SK-N-SH (cell line): ENCODE measurements around the gene TADA3. TPM values are rescaled to one million over a fixed set of nuclear protein-coding genes. Genes with fewer than 3 reads are reported as not detected.

Source experiments
- CTCF ChIA-PET: fragments of 300-600, 350-600 bp; formaldehyde crosslinking; extraction: SDS; loops from one replicate; lab custom pipeline; 2021; lab: Yijun Ruan, JAX
- POLR2A ChIA-PET: fragments of 350-600 bp; sonication (Branson Sonifier 250); formaldehyde crosslinking; extraction: SDS; loops from one replicate; lab custom pipeline; 2020; ENCODE audit warnings: antibody characterized with exemption, inconsistent platforms; lab: Yijun Ruan, JAX
- DNase-seq: peaks from one replicate; pipeline ENCODE4 v3.0.0; 2012
- H2AFZ ChIP-seq: fragments of 200-600 bp; sonication (generic); 2 replicates; pipeline ENCODE4 v1.8.1; 2016; ENCODE audit warnings: antibody characterized with exemption, mild to moderate bottlenecking, low read depth
- H3F3A ChIP-seq: fragments of 200-600 bp; sonication (generic); replicated peaks from 2 replicates; pipeline ENCODE3; 2016; ENCODE audit warnings: antibody characterized with exemption, mild to moderate bottlenecking; ENCODE audit not compliant: insufficient read depth
- H3K27ac ChIP-seq, 2 experiments: fragments of 200-500 bp in 1 of 2; fragments of 200-600 bp in 1 of 2; sonication (Bioruptor generic) in 1 of 2; sonication (generic), shearing (Covaris generic) in 1 of 2; 2 replicates each; pipeline versions ENCODE4 v1.5.1 to v1.6.1; 2014 to 2016; ENCODE audit warnings: low read depth in 2 of 2, inconsistent platforms in 1 of 2, low read length in 1 of 2, mild to moderate bottlenecking in 1 of 2, mixed read lengths in 1 of 2
- H3K27me3 ChIP-seq: fragments of 200-600 bp; sonication (generic), shearing (Covaris generic); 2 replicates; pipeline ENCODE4 v1.6.1; 2016; ENCODE audit warnings: mixed run types; ENCODE audit not compliant: insufficient read depth
- H3K36me3 ChIP-seq, 2 experiments: fragments of 200-500 bp in 1 of 2; fragments of 200-600 bp in 1 of 2; sonication (Bioruptor generic) in 1 of 2; sonication (generic) in 1 of 2; replicated peaks in 1 of 2; 2 replicates each; pipeline versions ENCODE3 to v1.5.1; 2014 to 2016; ENCODE audit warnings: low read length in 1 of 2, mild to moderate bottlenecking in 1 of 2; ENCODE audit not compliant: insufficient read depth in 2 of 2, control insufficient read depth in 1 of 2
- H3K4me1 ChIP-seq, 2 experiments: fragments of 200-500 bp in 1 of 2; fragments of 200-600 bp in 1 of 2; sonication (Bioruptor generic) in 1 of 2; sonication (generic), shearing (Covaris generic) in 1 of 2; 2 replicates each; pipeline versions ENCODE4 v1.5.1 to v1.6.1; 2014 to 2016; ENCODE audit warnings: low read depth in 1 of 2, low read length in 1 of 2, mixed run types in 1 of 2; ENCODE audit not compliant: insufficient read depth in 2 of 2, control insufficient read depth in 1 of 2
- H3K4me2 ChIP-seq: fragments of 200-600 bp; sonication (generic), shearing (Covaris generic); 2 replicates; pipeline ENCODE4 v1.6.1; 2017; ENCODE audit warnings: mixed run types
- H3K4me3 ChIP-seq, 2 experiments: fragments of 200-500 bp in 1 of 2; fragments of 200-600 bp in 1 of 2; sonication (Bioruptor generic) in 1 of 2; sonication (generic), shearing (Covaris generic) in 1 of 2; 2 replicates each; pipeline versions ENCODE4 v1.5.1 to v1.8.1; 2014 to 2016; ENCODE audit warnings: low read depth in 2 of 2, inconsistent platforms in 1 of 2, low read length in 1 of 2, mild to moderate bottlenecking in 1 of 2, mixed read lengths in 1 of 2, moderate library complexity in 1 of 2
- H3K79me2 ChIP-seq: fragments of 200-600 bp; sonication (generic); 2 replicates; pipeline ENCODE4 v1.8.1; 2017; ENCODE audit warnings: mild to moderate bottlenecking; ENCODE audit not compliant: insufficient read depth
- H3K9ac ChIP-seq: fragments of 200-600 bp; sonication (generic); 2 replicates; pipeline ENCODE4 v1.6.1; 2017; ENCODE audit warnings: mixed run types
- H3K9me2 ChIP-seq: fragments of 200-600 bp; sonication (generic); 2 replicates; pipeline ENCODE4 v1.6.1; 2017; ENCODE audit warnings: mixed run types
- H3K9me3 ChIP-seq: fragments of 200-600 bp; sonication (generic); 2 replicates; pipeline ENCODE4 v1.6.1; 2017; ENCODE audit warnings: mixed run types, mild to moderate bottlenecking, moderate library complexity
- H4K20me1 ChIP-seq: fragments of 200-600 bp; sonication (generic); 2 replicates; pipeline ENCODE4 v1.6.1; 2017; ENCODE audit warnings: mild to moderate bottlenecking, mixed run types; ENCODE audit not compliant: insufficient read depth
- CTCF ChIP-seq: fragments of 200-600 bp; sonication (generic); IDR thresholded peaks from 2 replicates; pipeline ENCODE4 v1.6.1; 2017; ENCODE audit warnings: antibody characterized with exemption, mild to moderate bottlenecking, moderate library complexity
- FOSL2 ChIP-seq: IDR thresholded peaks from 2 replicates; pipeline ENCODE4 v1.4.0; 2012; ENCODE audit warnings: low read depth, mild to moderate bottlenecking, moderate library complexity, borderline replicate concordance
- GABPA ChIP-seq: IDR thresholded peaks from 2 replicates; pipeline ENCODE4 v1.4.0; 2012; ENCODE audit warnings: low read depth, mild to moderate bottlenecking
- PBX3 ChIP-seq: IDR thresholded peaks from 2 replicates; pipeline ENCODE4; 2012
- RAD21 ChIP-seq: IDR thresholded peaks from 2 replicates; pipeline ENCODE4 v1.6.1; 2012; ENCODE audit warnings: mild to moderate bottlenecking, low read length
- RCOR1 ChIP-seq: fragments of 150-350 bp; IDR thresholded peaks from 2 replicates; pipeline ENCODE4 v1.6.1; 2017; ENCODE audit warnings: antibody characterized with exemption, low read length
- REST ChIP-seq: IDR thresholded peaks from 2 replicates; pipeline ENCODE4 v1.6.1; 2012; ENCODE audit warnings: mild to moderate bottlenecking, low read depth, low read length, moderate library complexity
- RXRA ChIP-seq: IDR thresholded peaks from 2 replicates; pipeline ENCODE4 v1.4.0; 2012; ENCODE audit warnings: low read depth, mild to moderate bottlenecking, borderline replicate concordance
- TAF1 ChIP-seq: IDR thresholded peaks from 2 replicates; pipeline ENCODE4 v1.6.1; 2012; ENCODE audit warnings: low read depth, mild to moderate bottlenecking, low read length, moderate library complexity, borderline replicate concordance
- WGBS: methylation state at CpG from one replicate; pipeline ENCODE4 v1.1.6; 2017; ENCODE audit warnings: low lambda C conversion rate; 5-methylcytosine and 5-hydroxymethylcytosine counted together
- polyA plus RNA-seq, 3 experiments: library from polyadenylated mRNA; depleted of rRNA; stranded (reverse); fragments of >200 nt; gene quantifications; 2 replicates each; pipeline ENCODE4 v1.2.3, GENCODE V29; 2012

Gene TADA3
- polyA plus RNA-seq, 1 of the 3 experiments (the other 2 are of a cell fraction), result 102 TPM

GRCh38 chr3:9826815-9827573 is 34.7 kb upstream of the TADA3 start:
- Histone ChIP-seq H3K79me2 (no peaks in the 10 kb centered on the region), H3K4me3 (no peak overlapping the region), H3K27me3 (no peaks in the 10 kb centered on the region), H3K4me1 (no peaks in the 10 kb centered on the region), H3K4me2 (no peak overlapping the region), H3F3A (no peaks in the 10 kb centered on the region), H3K27ac (no peak overlapping the region), H3K9ac (no peak overlapping the region), H4K20me1 (no peaks in the 10 kb centered on the region), H2AFZ (no peak overlapping the region), H3K9me2 (no peaks in the 10 kb centered on the region), H3K36me3 (peaks cover 0 to 8% of the 10 kb centered on the region in 2 experiments), H3K9me3 (no peaks in the 10 kb centered on the region)
- 86% methylated on average over 19 of the region's 20 CpGs for WGBS
- TF ChIP-seq CTCF (peak; percentile 43), GABPA (no peak), RAD21 (peak; percentile 37), TAF1 (no peak), PBX3 (no peak), RXRA (no peak)
- ChIA-PET CTCF (interaction anchor here (0.7 to 1.4 kb wide), 4 partner anchors 9 to 17 kb away, joined by 3 to 4 read pairs (median 4); partner anchors contain the start of gene RPUSD3), POLR2A (no interaction called here)
- peak; percentile 44 for DNase-seq

GRCh38 chr3:9825451-9826040 is 33.3 kb upstream of the TADA3 start:
- no peak for DNase-seq
- Histone ChIP-seq H3K4me1 (no peaks in the 10 kb centered on the region), H3K9me3 (no peaks in the 10 kb centered on the region), H3K27ac (no peak overlapping the region), H3K9ac (no peak overlapping the region), H3K4me3 (no peak overlapping the region), H2AFZ (no peak overlapping the region), H3K36me3 (peaks cover 0 to 5% of the 10 kb centered on the region in 2 experiments), H3K4me2 (no peak overlapping the region), H3F3A (no peaks in the 10 kb centered on the region), H3K9me2 (no peaks in the 10 kb centered on the region), H3K27me3 (no peaks in the 10 kb centered on the region), H3K79me2 (no peaks in the 10 kb centered on the region), H4K20me1 (no peaks in the 10 kb centered on the region)
- CTCF ChIA-PET, result no interaction called here
- TF ChIP-seq RCOR1, result no peak
- no peak for TF ChIP-seq FOSL2
- TF ChIP-seq REST, result no peak
- 84% methylated on average over 14 of the region's 14 CpGs for WGBS
- POLR2A ChIA-PET, result no interaction called here
